GM12892 (cell line): Measurements from ENCODE around the gene MRPL58.

Experiments used
- POLR2A ChIP-seq: IDR thresholded peaks from 2 replicates; pipeline ENCODE4 v1.6.1; 2011; ENCODE audit warnings: low read depth, low read length, control low read depth
- POLR2AphosphoS5 ChIP-seq: IDR thresholded peaks from 2 replicates; pipeline ENCODE4 v1.6.1; 2011; ENCODE audit warnings: low read depth, low read length, control low read depth
- TAF1 ChIP-seq: IDR thresholded peaks from 2 replicates; pipeline ENCODE4 v1.6.1; 2011; ENCODE audit warnings: low read depth, mild to moderate bottlenecking, control low read depth, low read length, borderline replicate concordance

GRCh38 chr17:75005291-75005690 lies 7.2 kb upstream of the MRPL58 start:
- TF ChIP-seq POLR2A (no peak), POLR2AphosphoS5 (no peak), TAF1 (no peak)
